PFSK-1 (cell line): Measurements from ENCODE around the gene DDX23.

ENCODE experiments used
- FOXP2 ChIP-seq: optimal IDR thresholded peaks from 2 replicates; pipeline ENCODE3; 2011; ENCODE audit warnings: borderline replicate concordance, control low read depth, inconsistent platforms; ENCODE audit not compliant: insufficient read depth; ENCODE audit errors: extremely low read length, extremely low read depth
- POLR2AphosphoS5 ChIP-seq: IDR thresholded peaks from 2 replicates; pipeline ENCODE4 v1.6.1; 2012; ENCODE audit warnings: low read depth, mild to moderate bottlenecking, control low read depth, low read length, moderate library complexity
- REST ChIP-seq, 2 experiments: IDR thresholded peaks; 2 replicates each; pipeline versions ENCODE4 v1.6.1 to v1.8.0; 2011 to 2012; ENCODE audit warnings: low read depth in 2 of 2, low read length in 2 of 2, control low read depth in 1 of 2, inconsistent platforms in 1 of 2, mild to moderate bottlenecking in 1 of 2, moderate library complexity in 1 of 2; ENCODE audit not compliant: insufficient read depth in 1 of 2
- SIN3A ChIP-seq: IDR thresholded peaks from 2 replicates; pipeline ENCODE4 v1.6.1; 2012; ENCODE audit warnings: mild to moderate bottlenecking, low read length, moderate library complexity, borderline replicate concordance; ENCODE audit not compliant: insufficient read depth
- TAF1 ChIP-seq: IDR thresholded peaks from 2 replicates; pipeline ENCODE4 v1.6.1; 2012; ENCODE audit warnings: low read length, control low read depth, borderline replicate concordance; ENCODE audit not compliant: insufficient read depth

The DDX23 gene

DNA sequence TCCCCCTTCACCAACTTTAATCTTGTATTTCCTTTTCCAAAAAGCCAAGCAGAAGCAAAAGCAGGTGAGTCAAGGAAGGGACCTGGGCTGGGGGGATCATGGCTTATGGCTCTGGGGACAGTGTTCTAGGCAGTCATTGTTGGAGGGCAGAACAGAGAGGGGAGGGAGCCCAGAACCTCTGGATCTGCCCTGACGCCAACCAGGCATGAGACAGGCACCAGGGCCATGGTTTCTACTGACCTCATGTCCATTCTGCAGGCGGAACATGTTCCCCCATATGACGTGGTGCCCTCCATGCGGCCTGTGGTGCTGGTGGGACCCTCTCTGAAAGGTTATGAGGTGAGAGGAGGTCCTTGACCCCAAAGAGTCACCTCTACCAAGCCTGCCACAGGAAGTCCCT lies 27.1 kb downstream of the DDX23 start:
- TF ChIP-seq POLR2AphosphoS5 (no peak), REST (IDR thresholded peaks at IDR 0.05; ENCODE audit: insufficient read depth in 1 of 2, low read depth in 2 of 2, low read length in 2 of 2) (no peak), SIN3A (no peak), FOXP2 (no peak)

DNA sequence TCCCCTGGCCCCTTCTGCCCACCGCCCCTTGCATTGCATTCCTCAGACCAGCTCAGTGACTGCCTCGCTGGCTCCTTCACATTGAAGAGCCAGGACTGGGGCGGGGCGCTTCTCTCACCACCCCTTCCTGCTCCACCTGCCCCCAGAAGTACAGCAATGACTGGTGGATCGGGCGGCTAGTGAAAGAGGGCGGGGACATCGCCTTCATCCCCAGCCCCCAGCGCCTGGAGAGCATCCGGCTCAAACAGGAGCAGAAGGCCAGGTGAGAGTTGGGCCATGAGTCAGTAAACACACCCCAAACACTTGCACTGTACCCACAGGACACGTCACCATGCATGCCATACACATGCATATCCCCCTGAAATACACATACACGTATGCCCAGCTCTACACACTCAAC lies 27.9 kb downstream of the DDX23 start:
- TF ChIP-seq POLR2AphosphoS5, result no peak
- TF ChIP-seq REST (IDR thresholded peaks at IDR 0.05; ENCODE audit: insufficient read depth in 1 of 2, low read depth in 2 of 2, low read length in 2 of 2), result no peak
- no peak for TF ChIP-seq SIN3A
- no peak for TF ChIP-seq TAF1
- TF ChIP-seq FOXP2, result no peak

GRCh38 chr12:48823281-48823680 lies 28.7 kb downstream of the DDX23 start:
- TF ChIP-seq REST (IDR thresholded peaks at IDR 0.05; ENCODE audit: insufficient read depth in 1 of 2, low read depth in 2 of 2, low read length in 2 of 2), result no peak
- TF ChIP-seq TAF1, result no peak
- TF ChIP-seq FOXP2, result no peak
- no peak for TF ChIP-seq POLR2AphosphoS5
- TF ChIP-seq SIN3A, result no peak

GRCh38 chr12:48822711-48823110 lies 29.3 kb downstream of the DDX23 start:
- no peak for TF ChIP-seq POLR2AphosphoS5
- no peak for TF ChIP-seq SIN3A

- TF ChIP-seq SIN3A, result no peak
Observed at GRCh38 chr12:48822139-48822538, 29.8 kb downstream of the DDX23 start.

DNA sequence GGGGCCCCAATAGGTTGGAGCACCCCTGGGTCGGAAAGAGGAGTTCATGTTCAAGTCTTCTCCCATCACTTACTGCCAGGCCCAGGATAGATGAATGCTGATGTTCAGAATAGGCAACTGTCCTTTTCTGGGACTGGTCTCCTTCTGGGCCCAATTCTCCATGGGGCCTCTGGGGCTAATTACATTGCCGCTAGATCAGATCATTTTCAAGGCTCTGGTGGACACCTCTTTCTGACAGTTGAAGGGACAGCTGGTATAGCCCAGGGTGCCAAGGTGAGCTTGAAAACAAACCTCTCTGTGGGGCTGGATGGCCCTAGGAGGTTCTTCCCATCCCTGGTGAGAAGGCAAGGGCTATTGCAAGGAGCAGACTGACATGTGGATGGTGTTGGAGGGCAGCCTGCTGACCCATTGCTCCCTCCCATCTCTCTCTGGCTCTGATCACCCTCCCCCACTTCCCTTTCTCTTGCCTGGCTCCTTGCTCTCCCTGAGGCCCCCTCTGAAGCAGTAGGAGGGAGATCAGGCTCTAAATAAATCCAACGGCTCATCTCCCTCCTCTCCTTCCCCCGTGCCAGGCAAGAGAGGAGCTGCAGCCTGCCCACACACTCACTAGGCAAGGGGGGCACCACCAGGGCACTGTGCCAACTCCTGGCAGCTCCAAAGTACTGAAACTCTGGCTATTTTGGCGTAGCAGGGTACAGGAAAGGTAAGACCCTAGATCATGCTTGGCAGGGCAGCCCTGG lies 31.8 kb downstream of the DDX23 start:
- TF ChIP-seq SIN3A, result no peak
- TF ChIP-seq FOXP2, result no peak
- no peak for TF ChIP-seq REST (IDR thresholded peaks at IDR 0.05; ENCODE audit: insufficient read depth in 1 of 2, low read depth in 2 of 2, low read length in 2 of 2)
- TF ChIP-seq TAF1, result no peak
- TF ChIP-seq POLR2AphosphoS5, result no peak
